BLaER1 treated with 17β-estradiol and CSF1 and Interleukin-3, amounts not matched to agents 10 nM and 100 nM (cell line): Measurements from ENCODE around the gene TMEM147.
"Not testable (repeated sequence)": the region's sequence is repeated elsewhere in the genome, so short reads cannot be mapped to it uniquely, and the experiment has no call there.

ENCODE experiments used
- H3K27ac ChIP-seq, 11 experiments: shearing (Covaris generic); formaldehyde crosslinking; 2 replicates each; pipeline ENCODE4 v1.8.1; 2022
- H3K27me3 ChIP-seq, 11 experiments: shearing (Covaris generic); formaldehyde crosslinking; 2 replicates each; pipeline ENCODE4 v1.8.1; 2022
- H3K36me3 ChIP-seq, 11 experiments: shearing (Covaris generic); formaldehyde crosslinking; 2 replicates each; pipeline ENCODE4 v1.8.1; 2022
- H3K4me1 ChIP-seq, 10 experiments: shearing (Covaris generic); formaldehyde crosslinking; 2 replicates each; pipeline ENCODE4 v1.8.1; 2022
- H3K4me2 ChIP-seq, 11 experiments: shearing (Covaris generic); formaldehyde crosslinking; 2 replicates each; pipeline ENCODE4 v1.8.1; 2022
- H3K4me3 ChIP-seq, 10 experiments: shearing (Covaris generic); formaldehyde crosslinking; 2 replicates each; pipeline ENCODE4 v1.8.1; 2022
- H3K9ac ChIP-seq, 11 experiments: shearing (Covaris generic); formaldehyde crosslinking; 2 replicates each; pipeline ENCODE4 v1.8.1; 2022
- H3K9me3 ChIP-seq, 11 experiments: shearing (Covaris generic); formaldehyde crosslinking; replicated peaks in 1 of 11; 2 replicates each; pipeline ENCODE4 v1.8.1; 2022
- H4K20me1 ChIP-seq, 11 experiments: shearing (Covaris generic); formaldehyde crosslinking; 2 replicates each; pipeline ENCODE4 v1.8.1; 2022
- Cebpa-rat ChIP-seq, 11 experiments: shearing (Covaris generic); IDR thresholded peaks; 2 replicates each; pipeline ENCODE4 v1.8.1; 2022

Gene TMEM147

DNA sequence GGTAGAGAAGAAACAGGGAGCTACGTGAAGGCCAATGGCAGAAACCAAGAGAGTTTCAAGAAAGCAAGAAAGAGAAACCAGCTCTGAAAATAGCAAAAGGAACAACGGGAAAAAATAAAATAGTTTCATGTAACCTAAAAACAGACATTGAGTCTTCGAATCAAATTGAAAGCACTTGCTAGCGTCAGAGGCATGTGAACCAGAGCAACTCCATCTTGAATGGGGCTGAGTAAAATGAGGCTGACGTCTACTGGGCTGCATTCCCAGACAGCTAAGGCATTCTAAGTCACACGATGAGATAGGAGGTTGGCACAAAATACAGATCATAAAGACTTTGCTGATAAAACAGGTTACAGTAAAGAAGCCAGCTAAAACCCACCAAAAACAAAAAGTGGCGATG, 33.3 kb downstream of the TMEM147 start:
- H3K36me3 ChIP-seq = no peaks in the 10 kb centered on the region
- H3K27me3 ChIP-seq = no peaks in the 10 kb centered on the region
- no peak overlapping the region for H3K4me2 ChIP-seq
- no peak for TF ChIP-seq Cebpa-rat (IDR thresholded peaks at IDR 0.05)
- no peaks in the 10 kb centered on the region for H3K4me1 ChIP-seq
- no peaks in the 10 kb centered on the region for H4K20me1 ChIP-seq
- no peak overlapping the region for H3K9ac ChIP-seq
- peaks cover 32 to 45% (median 34%) of the 10 kb centered on the region in 11 experiments for H3K9me3 ChIP-seq
- H3K27ac ChIP-seq = no peak overlapping the region
- no peak overlapping the region for H3K4me3 ChIP-seq

DNA sequence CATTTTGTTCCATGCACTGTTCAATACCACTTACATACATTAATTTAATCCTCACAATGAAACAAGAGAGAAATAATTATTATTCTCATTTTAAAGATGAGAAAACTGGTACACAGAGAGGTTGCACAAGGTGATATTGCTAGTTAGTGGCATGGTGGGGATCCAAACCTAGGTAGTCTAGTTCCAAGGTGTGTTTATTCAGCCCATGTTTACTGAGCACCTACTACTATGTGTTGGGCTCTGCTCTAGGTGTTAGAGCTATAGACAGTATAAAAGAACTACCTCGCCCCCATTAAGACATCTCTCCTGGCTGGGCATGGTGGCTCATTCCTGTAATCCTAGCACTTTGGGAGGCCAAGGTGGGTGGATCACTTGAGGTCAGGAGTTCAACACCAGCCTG, 37.3 kb downstream of the TMEM147 start:
- TF ChIP-seq Cebpa-rat (IDR thresholded peaks at IDR 0.05) = no peak
- Histone ChIP-seq H3K36me3 (no peaks in the 10 kb centered on the region), H3K9ac (no peak overlapping the region), H3K9me3 (peaks cover 3 to 22% (median 12%) of the 10 kb centered on the region in 11 experiments; a peak in 21 of 22 replicates), H3K27ac (no peak overlapping the region), H4K20me1 (no peaks in the 10 kb centered on the region), H3K4me2 (no peak overlapping the region), H3K4me1 (peaks cover 0 to 7% (median under 1%) of the 10 kb centered on the region in 10 experiments; a peak in 5 of 20 replicates), H3K27me3 (no peaks in the 10 kb centered on the region), H3K4me3 (no peak overlapping the region)

DNA sequence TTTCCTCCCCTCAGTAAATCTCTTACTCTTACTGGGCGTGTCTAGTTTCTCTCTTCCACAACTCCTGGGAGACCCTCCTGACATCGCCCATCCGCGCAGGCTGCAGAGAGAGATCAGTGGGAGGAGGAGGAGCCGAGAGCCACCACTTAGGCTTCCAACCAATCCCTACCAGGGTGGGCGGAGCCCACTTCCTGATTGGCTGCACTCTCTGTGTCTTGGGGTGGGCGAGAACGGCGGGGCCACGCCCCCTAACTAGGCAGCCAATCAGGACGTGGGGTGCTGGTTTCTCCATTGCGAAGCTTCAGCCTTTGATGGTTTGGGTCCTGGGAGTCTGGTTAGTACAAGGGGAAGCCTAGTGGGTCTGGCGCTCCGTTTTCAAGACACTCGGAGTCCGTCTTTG, 40.4 kb downstream of the TMEM147 start, which contains the start of gene PMIS2:
Gene PMIS2, plus strand, starts transcription at position 326 of the 400 bp plus-strand sequence. CDS start 87 bp downstream, outside the sequence.
- no peaks in the 10 kb centered on the region for H3K36me3 ChIP-seq
- no peak within 1 kb of the TSS for H3K4me3 ChIP-seq
- no peak within 1 kb of the TSS for H3K4me2 ChIP-seq
- no peaks in the 10 kb centered on the region for H3K27me3 ChIP-seq
- peaks cover 0 to 25% (median 14%) of the 10 kb centered on the region in 10 experiments; a peak in 14 of 20 replicates for H3K4me1 ChIP-seq
- no peaks in the 10 kb centered on the region for H4K20me1 ChIP-seq
- no peak within 1 kb of the TSS for H3K9ac ChIP-seq
- peaks cover 0 to 14% (median 8%) of the 10 kb centered on the region in 11 experiments; a peak in 15 of 22 replicates for H3K9me3 ChIP-seq
- no peak within 1 kb of the TSS for H3K27ac ChIP-seq
- TF ChIP-seq Cebpa-rat (IDR thresholded peaks at IDR 0.05) = no peak

DNA sequence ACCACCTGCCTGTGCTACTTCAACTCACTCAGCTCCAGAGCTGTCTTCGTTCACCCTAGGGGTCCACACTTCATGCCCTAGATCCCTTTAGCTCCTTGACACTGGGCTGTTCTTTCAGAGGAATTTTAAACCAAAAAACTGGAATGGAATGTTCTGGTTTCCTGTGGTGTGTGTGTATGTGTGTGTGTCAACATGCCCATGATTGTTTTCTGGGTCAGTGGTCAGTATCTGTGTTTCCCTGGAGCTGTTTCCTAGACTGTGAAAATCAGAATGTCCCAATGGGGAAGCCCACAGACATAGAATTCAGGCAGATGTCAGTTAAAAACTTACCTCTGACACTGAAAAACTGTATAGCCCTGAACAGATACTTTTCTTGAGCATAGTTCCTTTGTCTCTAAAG, 41.9 kb downstream of the TMEM147 start:
- peaks cover 0 to 25% (median 14%) of the 10 kb centered on the region in 10 experiments; a peak in 14 of 20 replicates for H3K4me1 ChIP-seq
- H4K20me1 ChIP-seq = no peaks in the 10 kb centered on the region
- peak overlapping the region in 2 of 11 experiments; percentile 43 to 71; a peak in 2 of 22 replicates for H3K4me2 ChIP-seq
- H3K4me3 ChIP-seq = no peak overlapping the region
- no peak overlapping the region for H3K9ac ChIP-seq
- no peaks in the 10 kb centered on the region for H3K36me3 ChIP-seq
- peaks cover 0 to 14% (median 8%) of the 10 kb centered on the region in 11 experiments; a peak in 15 of 22 replicates for H3K9me3 ChIP-seq
- no peak overlapping the region for H3K27ac ChIP-seq
- H3K27me3 ChIP-seq = no peaks in the 10 kb centered on the region
- TF ChIP-seq Cebpa-rat (IDR thresholded peaks at IDR 0.05) = no peak

DNA sequence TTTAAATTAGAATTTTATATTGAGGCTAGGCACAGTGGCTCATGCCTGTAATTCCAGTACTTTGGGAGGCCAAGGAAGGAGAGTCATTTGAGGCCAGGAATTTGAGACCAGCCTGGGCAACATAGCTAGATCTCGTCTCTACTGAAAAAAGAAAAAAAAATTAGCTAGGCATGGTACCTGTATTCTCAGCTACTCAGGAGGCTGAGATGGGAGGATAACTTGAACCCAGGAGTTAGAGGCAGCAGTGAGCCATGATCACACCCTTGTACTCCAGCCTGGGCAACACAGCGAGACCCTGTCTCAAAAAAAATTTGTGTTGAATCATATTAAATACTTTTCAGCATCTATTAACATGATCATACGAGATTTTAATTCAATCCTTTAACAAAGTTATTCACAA, 45.4 kb downstream of the TMEM147 start:
- Histone ChIP-seq H3K27ac (no peak overlapping the region), H4K20me1 (no peaks in the 10 kb centered on the region), H3K36me3 (no peaks in the 10 kb centered on the region), H3K4me2 (no peak overlapping the region), H3K27me3 (no peaks in the 10 kb centered on the region), H3K9me3 (peaks cover 0 to 9% (median 4%) of the 10 kb centered on the region in 11 experiments; a peak in 15 of 22 replicates), H3K4me1 (peaks cover 0 to 25% (median 14%) of the 10 kb centered on the region in 10 experiments; a peak in 14 of 20 replicates), H3K4me3 (no peak overlapping the region), H3K9ac (no peak overlapping the region)
- TF ChIP-seq Cebpa-rat (IDR thresholded peaks at IDR 0.05) = no peak

DNA sequence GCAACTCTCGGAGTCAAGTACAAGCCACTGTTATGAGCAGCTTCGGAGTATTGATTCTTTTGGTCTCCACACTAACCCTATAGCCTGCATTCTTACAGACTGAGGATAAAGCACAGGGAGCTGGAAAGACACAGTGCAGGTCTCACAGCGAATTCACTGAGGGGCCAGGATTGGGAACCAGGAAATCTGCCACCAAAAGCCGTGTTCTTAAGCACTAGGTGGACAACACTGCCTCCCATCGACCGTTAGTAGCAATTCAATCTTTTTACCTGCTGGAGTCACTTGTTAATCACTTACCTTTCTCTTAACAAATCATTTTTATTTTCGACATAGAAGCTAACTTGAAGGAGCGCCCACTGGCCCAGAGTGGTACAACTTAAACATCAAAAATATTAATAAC, 46.8 kb downstream of the TMEM147 start:
- no peak overlapping the region for H3K27ac ChIP-seq
- TF ChIP-seq Cebpa-rat (IDR thresholded peaks at IDR 0.05) = no peak

DNA sequence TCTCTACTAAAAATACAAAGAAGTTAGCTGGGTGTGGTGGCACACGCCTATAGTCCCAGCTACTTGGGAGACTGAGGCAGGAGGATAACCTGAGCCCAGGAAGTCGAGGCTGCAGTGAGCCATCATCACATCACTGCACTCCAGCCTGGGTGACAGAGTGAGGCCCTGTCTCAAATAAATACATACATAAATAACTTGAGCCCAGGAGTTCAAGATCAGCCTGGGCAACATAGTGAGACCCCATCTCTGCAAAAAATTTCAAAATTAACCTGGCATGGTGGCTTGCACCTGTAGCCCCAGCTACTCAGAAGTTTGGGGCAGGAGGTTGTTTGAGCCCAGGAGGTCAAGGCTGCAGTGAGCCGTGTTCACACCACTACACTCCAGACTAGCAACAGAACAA, 49.6 kb downstream of the TMEM147 start:
- not testable (repeated sequence) for H3K36me3 ChIP-seq, H3K27ac ChIP-seq, H3K27me3 ChIP-seq, H3K4me3 ChIP-seq, H3K4me2 ChIP-seq, H4K20me1 ChIP-seq, H3K9ac ChIP-seq, H3K4me1 ChIP-seq, H3K9me3 ChIP-seq

More for the DNA sequence above, 46.8 kb downstream of the TMEM147 start:
- Histone ChIP-seq H3K9ac (no peak overlapping the region), H3K36me3 (no peaks in the 10 kb centered on the region), H3K4me3 (no peak overlapping the region), H3K4me1 (peaks cover 0 to 29% (median 14%) of the 10 kb centered on the region in 10 experiments; a peak in 14 of 20 replicates), H3K27me3 (no peaks in the 10 kb centered on the region), H3K9me3 (no peaks in the 10 kb centered on the region), H3K4me2 (no peak overlapping the region), H4K20me1 (no peaks in the 10 kb centered on the region)

DNA sequence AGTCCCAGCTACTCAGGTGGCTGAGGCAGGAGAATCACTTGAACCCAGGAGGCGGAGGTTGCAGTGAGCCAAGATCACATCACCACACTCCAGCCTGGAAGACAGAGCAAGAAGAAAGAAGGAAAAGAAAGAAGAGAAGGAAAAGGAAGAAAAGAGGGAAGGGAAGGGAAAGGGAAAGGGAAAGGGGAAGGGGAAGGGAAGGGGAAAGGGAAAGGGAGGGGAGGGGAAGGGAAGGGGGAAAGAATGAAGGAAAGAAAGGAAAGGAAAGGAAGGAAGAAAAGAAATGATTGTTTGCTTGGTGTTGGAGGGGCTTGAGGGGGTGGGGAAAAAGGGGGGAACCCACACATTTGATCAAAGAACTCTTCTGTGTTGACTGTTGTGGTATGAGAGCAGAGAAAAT, 50.5 kb downstream of the TMEM147 start:
- Histone ChIP-seq H4K20me1 (no peaks in the 10 kb centered on the region), H3K4me2 (no peak overlapping the region), H3K36me3 (no peaks in the 10 kb centered on the region), H3K9ac (no peak overlapping the region), H3K9me3 (no peaks in the 10 kb centered on the region), H3K27ac (no peak overlapping the region), H3K27me3 (no peaks in the 10 kb centered on the region), H3K4me3 (no peak overlapping the region), H3K4me1 (peaks cover 0 to 6% (median 0%) of the 10 kb centered on the region in 10 experiments; a peak in 2 of 20 replicates)
- TF ChIP-seq Cebpa-rat (IDR thresholded peaks at IDR 0.05) = no peak

DNA sequence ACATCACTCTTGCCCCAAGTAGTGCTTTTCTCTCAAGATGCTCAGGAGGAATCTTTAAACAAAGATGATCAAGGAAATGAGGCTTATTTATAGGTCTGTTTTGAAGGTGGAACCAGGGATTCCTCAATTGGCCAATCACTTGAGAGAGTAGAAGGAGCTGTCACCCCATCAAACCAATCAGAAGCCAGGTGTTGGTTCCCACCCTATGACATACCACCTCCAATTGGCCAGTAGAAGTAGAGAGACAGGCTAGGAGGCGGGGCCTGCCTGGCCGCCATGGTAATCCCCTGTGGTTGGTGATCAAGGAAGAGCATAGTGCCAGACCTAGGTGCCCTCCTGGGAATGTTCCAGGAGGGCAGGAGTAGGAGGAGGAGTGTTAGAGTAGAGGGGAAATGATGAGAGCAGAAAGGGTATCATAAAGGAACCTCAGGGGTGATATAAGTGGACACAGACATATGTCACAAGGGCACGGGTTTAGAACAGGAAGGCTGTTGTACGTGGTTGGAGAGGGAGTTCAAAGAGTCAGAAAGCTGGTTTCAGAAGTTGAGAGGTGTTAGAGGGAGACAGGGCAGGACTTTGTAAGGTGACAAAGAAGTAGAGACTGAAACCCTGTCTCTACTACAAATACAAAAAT, 51.1 kb downstream of the TMEM147 start:
- H3K27ac ChIP-seq = no peak overlapping the region
- H3K4me2 ChIP-seq = peak overlapping the region in 4 of 11 experiments; percentile 4 to 37 (median 20); a peak in 3 of 22 replicates
- no peaks in the 10 kb centered on the region for H3K27me3 ChIP-seq
- no peak overlapping the region for H3K9ac ChIP-seq
- H3K9me3 ChIP-seq = no peaks in the 10 kb centered on the region
- no peak for TF ChIP-seq Cebpa-rat (IDR thresholded peaks at IDR 0.05)
- H3K36me3 ChIP-seq = no peaks in the 10 kb centered on the region
- peaks cover 0 to 6% (median 0%) of the 10 kb centered on the region in 10 experiments; a peak in 2 of 20 replicates for H3K4me1 ChIP-seq
- no peaks in the 10 kb centered on the region for H4K20me1 ChIP-seq
- no peak overlapping the region for H3K4me3 ChIP-seq
